ENCODE data around the gene HYCC2. TPM values are rescaled to one million over a fixed set of nuclear protein-coding genes. Genes with fewer than 3 reads are reported as not detected.
"Not testable (repeated sequence)": the region's sequence is repeated elsewhere in the genome, so short reads cannot be mapped to it uniquely, and the experiment has no call there.

HYCC2 gene
- total RNA-seq, 1 donor from 2014 or later: 8.5 TPM

GRCh38 chr2:201072201-201072530 is 695 bp upstream of the HYCC2 start:
- DNase-seq (ENCODE audit: low read depth in 2 of 2): peak in 1 of 2 donors; percentile 8

DNA sequence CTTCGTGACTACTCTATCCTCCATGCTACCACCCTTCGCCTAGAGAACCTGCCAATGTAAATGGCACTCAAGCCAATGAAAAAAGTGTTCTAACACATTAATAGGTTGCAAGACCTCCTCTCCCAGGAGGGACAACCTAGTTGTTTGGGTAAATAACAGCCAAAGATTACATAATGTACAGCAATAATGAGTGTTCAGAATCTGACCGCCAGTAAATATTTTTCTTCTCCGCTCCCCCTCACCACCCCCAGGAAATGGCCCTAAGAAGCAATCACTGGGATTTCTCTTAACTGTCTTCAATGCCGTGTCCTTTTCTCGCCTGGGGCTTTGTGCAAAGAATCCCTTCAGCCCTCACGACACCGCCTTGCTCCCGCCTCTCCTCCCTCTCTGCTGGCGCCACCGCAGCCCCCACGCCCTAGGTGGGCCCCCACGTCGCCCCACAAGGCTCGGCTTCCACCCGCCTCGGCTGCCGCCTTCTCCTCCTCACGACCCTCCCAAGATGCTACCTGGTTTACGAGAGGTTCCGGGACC is 458 bp downstream of the HYCC2 start:
- peak in 1 of 2 donors; percentile 18 for DNase-seq (ENCODE audit: low read depth in 2 of 2)

DNA sequence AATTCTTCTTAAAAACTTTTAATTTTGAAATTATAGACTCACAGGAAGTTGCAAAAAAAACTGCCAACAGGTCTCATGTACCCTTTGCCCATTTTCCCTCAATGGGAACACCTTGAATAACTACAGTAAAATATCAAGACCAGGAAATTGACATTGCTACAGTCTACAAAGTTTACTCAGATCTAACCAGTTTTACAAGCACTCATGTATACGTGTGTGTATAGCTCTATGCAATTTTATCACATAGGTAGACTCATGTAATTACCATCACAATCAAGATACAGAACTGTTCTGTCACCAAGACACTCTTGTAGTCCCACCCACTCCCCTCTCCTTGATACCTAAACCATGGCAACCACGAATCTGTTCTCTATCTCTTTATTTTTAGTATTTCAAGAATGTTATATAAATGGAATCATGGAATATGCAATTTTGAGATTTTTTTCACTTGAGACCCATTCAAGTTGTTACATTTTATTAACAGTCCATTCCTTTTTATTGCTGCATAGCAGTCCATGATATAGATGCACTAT is 6.6 kb downstream of the HYCC2 start:
- DNase-seq (ENCODE audit: low read depth in 2 of 2): no peak

DNA sequence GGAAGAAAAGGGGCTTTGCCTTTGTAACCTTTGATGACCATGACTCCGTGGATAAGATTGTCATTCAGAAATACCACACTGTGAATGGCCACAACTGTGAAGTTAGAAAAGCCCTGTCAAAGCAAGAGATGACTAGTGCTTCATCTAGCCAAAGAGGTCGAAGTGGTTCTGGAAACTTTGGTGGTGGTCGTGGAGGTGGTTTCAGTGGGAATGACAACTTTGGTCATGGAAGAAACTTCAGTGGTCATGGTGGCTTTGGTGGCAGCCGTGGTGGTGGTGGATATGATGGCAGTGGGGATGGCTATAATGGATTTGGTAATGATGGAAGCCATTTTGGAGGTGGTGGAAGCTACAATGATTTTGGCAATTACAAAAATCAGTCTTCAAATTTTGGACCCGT is 8.0 kb downstream of the HYCC2 start:
- not testable (repeated sequence) for DNase-seq (ENCODE audit: low read depth in 2 of 2)

DNA sequence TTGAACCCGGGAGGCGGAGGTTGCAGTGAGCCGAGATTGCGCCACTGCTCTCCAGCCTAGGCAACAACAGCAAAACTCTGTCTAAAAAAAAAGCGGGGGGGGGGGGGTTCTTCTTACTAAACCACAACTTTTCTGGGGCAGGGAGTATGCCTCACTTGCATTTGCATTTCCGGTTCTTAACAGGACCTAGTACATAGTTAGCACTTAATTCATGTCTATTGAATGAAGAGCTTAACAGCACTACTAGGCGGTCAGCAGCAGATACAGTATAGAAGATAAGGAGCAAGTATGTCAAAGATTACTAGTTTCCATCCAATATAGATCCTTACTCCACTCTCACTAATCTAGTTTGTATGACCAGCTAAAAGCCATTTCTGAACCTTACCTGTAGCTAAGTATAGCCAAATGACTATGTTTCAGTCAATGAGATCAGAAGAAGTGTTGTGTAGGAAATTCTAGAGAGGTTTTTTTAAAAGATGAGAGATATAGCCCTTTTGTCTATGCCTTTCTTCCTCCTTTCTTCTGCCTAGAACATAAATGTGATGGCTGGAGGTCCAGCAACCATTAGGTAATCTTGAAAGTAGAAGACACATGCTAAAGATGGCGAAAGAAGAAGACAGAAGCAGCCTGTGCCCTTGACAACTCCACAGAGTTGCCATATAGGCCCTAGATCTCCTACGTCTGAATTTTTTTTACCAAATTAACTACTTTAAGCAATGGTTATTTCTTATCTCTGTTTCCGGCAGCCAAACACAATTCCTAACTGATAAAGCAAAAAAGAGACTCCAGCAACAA is 11.3 kb downstream of the HYCC2 start:
- DNase-seq (ENCODE audit: low read depth in 2 of 2): no peak

- DNase-seq (ENCODE audit: low read depth in 2 of 2): no peak
Measured at GRCh38 chr2:201058914-201059313, 12.6 kb downstream of the HYCC2 start.

DNA sequence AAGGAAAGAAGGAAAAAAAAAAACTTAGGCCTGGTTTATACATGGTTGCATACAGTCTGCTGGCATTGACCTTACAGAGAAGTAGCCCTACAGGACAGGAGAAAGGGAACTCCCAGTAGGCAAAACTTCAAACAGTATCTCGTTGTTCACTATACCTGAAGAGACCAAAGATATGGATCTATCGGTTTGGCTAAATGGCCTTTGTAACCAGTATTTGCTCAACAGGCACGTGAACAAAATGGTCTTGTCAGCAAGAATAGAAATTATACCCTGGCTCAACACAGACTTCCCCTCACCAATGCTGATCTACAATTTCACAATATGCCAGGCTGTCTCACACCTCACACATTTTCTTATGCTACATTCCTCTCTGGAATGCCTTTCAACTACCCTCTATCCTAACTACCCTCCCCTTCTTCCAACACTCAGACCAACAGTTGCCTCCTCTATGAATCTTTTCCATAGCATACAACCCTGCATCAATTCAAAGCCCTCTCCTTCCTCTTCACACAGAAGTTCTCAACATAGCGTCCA is 13.7 kb downstream of the HYCC2 start:
- no peak for DNase-seq (ENCODE audit: low read depth in 2 of 2)

- DNase-seq (ENCODE audit: low read depth in 2 of 2): no peak
Measured at GRCh38 chr2:201057087-201057521, 14.4 kb downstream of the HYCC2 start.

DNA sequence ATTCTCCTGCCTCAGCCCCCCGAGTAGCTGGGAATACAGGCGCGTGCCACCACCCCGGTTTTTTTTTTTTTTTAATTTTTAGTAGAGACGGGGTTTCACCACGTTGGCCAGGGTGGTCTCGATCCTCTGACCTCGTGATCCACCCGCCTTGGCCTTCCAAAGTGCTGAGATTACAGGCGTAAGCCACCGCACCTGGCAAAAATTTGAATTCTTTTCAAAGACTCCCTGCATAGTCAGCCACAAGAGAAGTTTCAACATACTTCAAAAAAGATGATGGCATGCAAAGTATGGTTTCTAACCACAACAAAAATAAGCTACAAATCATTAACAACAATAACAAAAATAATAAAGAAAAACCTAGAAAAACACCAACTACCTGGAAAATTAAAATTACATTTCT is 22.0 kb downstream of the HYCC2 start:
- DNase-seq (ENCODE audit: low read depth in 2 of 2): no peak

DNA sequence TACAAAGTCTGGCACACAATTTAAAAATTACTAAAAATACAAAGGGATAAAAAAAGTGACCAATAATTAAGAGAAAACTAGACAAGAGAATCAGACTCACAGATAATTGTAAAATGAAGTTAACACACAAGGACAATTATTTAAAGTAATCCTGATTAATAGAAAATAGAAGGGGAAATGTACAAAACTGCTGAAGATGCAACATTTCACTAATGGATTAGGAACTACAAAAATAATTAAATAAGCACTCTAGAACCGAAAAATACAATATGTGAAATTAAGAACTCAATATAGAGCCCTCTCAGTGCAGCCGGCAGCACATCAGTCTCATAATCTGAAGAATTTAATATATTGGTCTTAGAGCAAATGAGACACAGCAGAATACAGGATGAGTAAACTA is 24.6 kb downstream of the HYCC2 start:
- DNase-seq (ENCODE audit: low read depth in 2 of 2): no peak

- DNase-seq (ENCODE audit: low read depth in 2 of 2): not testable (repeated sequence)
Measured at GRCh38 chr2:201043050-201043449, 28.4 kb downstream of the HYCC2 start.

DNA sequence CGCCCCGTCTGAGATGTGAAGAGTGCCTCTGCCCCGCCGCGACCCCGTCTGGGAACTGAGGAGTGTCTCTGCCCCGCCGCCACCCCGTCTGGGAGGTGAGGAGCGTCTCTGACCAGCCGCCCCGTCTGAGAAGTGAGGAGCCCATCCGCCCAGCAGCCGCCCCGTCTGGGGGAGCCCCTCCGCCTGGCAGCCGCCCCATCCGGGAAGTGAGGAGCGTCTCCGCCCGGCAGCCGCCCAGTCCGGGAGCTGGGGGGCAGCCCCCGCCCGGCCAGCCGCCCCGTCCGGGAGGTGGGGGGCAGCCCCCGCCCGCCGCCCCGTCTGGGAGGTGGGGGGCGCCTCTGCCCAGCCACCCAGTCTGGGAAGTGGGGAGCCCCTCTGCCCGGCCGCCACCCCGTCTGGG is 29.0 kb downstream of the HYCC2 start:
- DNase-seq (ENCODE audit: low read depth in 2 of 2): not testable (repeated sequence)

- DNase-seq (ENCODE audit: low read depth in 2 of 2): no peak
Measured at GRCh38 chr2:201040867-201041628, 30.4 kb downstream of the HYCC2 start.

DNA sequence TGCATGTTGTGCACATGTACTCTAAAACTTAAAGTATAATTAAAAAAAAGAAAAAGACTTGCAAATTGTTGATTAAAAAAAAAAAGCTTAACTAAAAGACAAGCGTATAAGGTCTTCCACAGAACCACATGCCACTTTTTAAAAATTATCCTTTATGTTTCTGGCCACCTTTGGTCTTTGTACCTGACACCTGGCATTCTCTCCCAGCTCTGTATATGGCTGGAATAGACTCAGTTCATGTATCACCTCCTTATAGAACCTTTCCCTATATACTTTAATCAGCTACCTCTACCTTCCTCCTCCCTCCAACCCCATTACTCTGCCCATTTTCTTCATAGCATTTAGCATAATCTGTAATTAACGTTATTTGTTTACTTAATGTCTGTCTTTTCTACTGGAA is 32.6 kb downstream of the HYCC2 start:
- DNase-seq (ENCODE audit: low read depth in 2 of 2): no peak

DNA sequence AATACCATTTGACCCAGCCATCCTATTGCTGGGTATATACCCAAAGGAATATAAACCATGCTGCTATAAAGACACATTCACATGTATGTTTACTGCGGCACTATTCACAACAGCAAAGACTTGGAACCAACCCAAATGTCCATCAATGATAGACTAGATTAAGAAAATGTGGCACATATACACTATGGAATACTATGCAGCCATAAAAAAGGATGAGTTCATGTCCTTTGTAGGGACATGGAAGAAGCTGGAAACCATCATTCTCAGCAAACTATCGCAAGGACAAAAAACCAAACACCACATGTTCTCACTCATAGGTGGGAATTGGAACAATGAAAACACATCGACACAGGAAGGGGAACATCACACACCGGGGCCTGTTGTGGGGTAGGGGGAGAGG is 33.1 kb downstream of the HYCC2 start:
- not testable (repeated sequence) for DNase-seq (ENCODE audit: low read depth in 2 of 2)

DNA sequence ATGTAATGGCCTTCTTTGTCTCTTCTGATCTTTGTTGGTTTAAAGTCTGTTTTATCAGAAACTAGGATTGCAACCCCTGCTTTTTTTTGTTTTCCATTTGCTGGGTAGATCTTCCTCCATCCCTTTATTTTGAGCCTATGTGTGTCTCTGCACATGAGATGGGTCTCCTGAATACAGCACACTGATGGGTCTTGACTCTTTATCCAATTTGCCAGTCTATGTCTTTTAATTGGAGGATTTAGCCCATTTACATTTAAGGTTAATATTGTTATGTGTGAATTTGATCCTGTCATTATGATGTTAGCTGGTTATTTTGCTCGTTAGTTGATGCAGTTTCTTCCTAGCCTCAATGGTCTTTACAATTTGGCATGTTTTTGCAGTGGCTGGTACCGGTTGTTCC is 37.1 kb downstream of the HYCC2 start:
- not testable (repeated sequence) for DNase-seq (ENCODE audit: low read depth in 2 of 2)

DNA sequence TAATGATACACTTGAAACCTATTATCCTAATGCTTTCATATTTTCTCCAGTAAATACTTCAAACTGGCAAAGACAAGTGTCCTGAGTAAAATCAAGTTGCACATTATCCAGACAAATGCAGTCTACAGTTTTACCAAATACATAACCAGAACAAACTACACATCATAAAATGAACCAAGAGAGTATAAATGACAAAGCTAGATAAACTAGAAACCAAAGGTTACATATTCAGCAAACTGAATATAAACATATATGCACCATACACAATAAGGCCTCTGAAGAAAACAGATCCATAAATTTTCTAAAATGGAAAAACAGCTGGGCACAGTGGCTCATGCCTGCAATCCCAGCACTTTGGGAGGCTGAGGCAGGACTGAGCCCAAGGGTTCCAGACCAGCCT is 47.0 kb downstream of the HYCC2 start:
- no peak for DNase-seq (ENCODE audit: low read depth in 2 of 2)

DNA sequence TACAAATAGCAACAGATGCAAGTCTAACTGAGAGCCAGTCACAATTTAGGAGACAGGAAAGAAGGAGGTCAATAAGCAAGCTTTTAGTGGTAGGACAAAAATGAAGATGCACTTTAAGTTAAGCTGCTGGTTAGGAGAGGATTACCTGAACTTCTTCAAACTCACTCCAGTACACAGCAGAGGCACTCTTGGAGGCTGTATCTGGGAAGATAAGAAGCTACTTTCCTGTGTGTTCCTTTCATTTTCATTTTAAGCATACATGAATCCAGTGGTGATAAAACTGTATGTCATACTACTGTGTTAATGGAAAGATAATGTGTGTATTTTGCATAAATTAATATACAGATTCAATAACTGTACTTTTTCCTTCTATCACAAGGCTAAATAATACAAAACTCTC is 49.6 kb downstream of the HYCC2 start:
- DNase-seq (ENCODE audit: low read depth in 2 of 2): peak in 1 of 2 donors; percentile 5

Data from lung microvascular endothelial cell (primary cell).